Stimulated activated CD8-positive, alpha-beta memory T cell treated with anti-CD3 and anti-CD28 coated beads, Interleukin-4, amount 100 ng/mL, for 48 hours (primary cell): ENCODE measurements around the gene OR5B21.

Source experiments
- DNase-seq: peaks from one replicate; pipeline ENCODE4 v3.0.0-alpha.2; 2020

Gene OR5B21

GRCh38 chr11:58508005-58508404 is at the start of gene OR5B21:
OR5B21 (minus strand) TSS chr11:58508105; CDS start chr11:58508105, 0 bp downstream.
- DNase-seq, result no peak

- DNase-seq, result no peak
Observed at GRCh38 chr11:58549644-58550043, 41.7 kb upstream of the OR5B21 start.

- no peak for DNase-seq
Observed at GRCh38 chr11:58546841-58547240, 38.9 kb upstream of the OR5B21 start.

- no peak for DNase-seq
Observed at GRCh38 chr11:58531865-58532341, 24.0 kb upstream of the OR5B21 start.

GRCh38 chr11:58530236-58530635 is 22.3 kb upstream of the OR5B21 start:
- DNase-seq, result no peak

GRCh38 chr11:58527429-58527828 is 19.5 kb upstream of the OR5B21 start:
- no peak for DNase-seq

GRCh38 chr11:58526721-58527120 is 18.8 kb upstream of the OR5B21 start:
- DNase-seq, result no peak

- peak; percentile 46 for DNase-seq
Observed at GRCh38 chr11:58525037-58525614, 17.2 kb upstream of the OR5B21 start.

GRCh38 chr11:58524232-58525036 is 16.5 kb upstream of the OR5B21 start:
- peak; percentile 64 for DNase-seq

GRCh38 chr11:58513747-58514367 is 6.0 kb upstream of the OR5B21 start:
- no peak for DNase-seq

- DNase-seq, result no peak
Observed at GRCh38 chr11:58511636-58512035, 3.7 kb upstream of the OR5B21 start.

- DNase-seq, result no peak
Observed at GRCh38 chr11:58509748-58510147, 1.8 kb upstream of the OR5B21 start.

GRCh38 chr11:58508814-58509213 is 909 bp upstream of the OR5B21 start:
- no peak for DNase-seq

GRCh38 chr11:58507355-58507754 is 550 bp downstream of the OR5B21 start:
- DNase-seq, result no peak

GRCh38 chr11:58506935-58507334 is 970 bp downstream of the OR5B21 start:
- no peak for DNase-seq

- no peak for DNase-seq
Observed at GRCh38 chr11:58505849-58506248, 2.1 kb downstream of the OR5B21 start.

GRCh38 chr11:58504232-58504631 is 3.7 kb downstream of the OR5B21 start:
- no peak for DNase-seq

GRCh38 chr11:58503361-58503856 is 4.5 kb downstream of the OR5B21 start:
- no peak for DNase-seq

- no peak for DNase-seq
Observed at GRCh38 chr11:58502004-58502403, 5.9 kb downstream of the OR5B21 start.

GRCh38 chr11:58498464-58498863 is 9.4 kb downstream of the OR5B21 start:
- peak; percentile 29 for DNase-seq

- DNase-seq, result no peak
Observed at GRCh38 chr11:58497951-58498350, 10.0 kb downstream of the OR5B21 start.

GRCh38 chr11:58495906-58496305 is 12.0 kb downstream of the OR5B21 start:
- DNase-seq, result no peak

- no peak for DNase-seq
Observed at GRCh38 chr11:58494101-58494500, 13.8 kb downstream of the OR5B21 start.

- DNase-seq, result no peak
Observed at GRCh38 chr11:58493676-58494075, 14.2 kb downstream of the OR5B21 start.
